Activated CD4-positive, alpha-beta T cell treated with anti-CD3 and anti-CD28 coated beads, Interleukin-2, Interleukin-4, amounts not matched to agents 100 ng/mL and 50 ng/mL, durations not matched to agents 16 hours and 8 hours (primary cell): ENCODE data around the gene ASTN2.

Experiments
- DNase-seq: peaks from one replicate; pipeline ENCODE4 v3.0.0-alpha.2; 2020; ENCODE audit warnings: low spot score

ASTN2 gene

DNA sequence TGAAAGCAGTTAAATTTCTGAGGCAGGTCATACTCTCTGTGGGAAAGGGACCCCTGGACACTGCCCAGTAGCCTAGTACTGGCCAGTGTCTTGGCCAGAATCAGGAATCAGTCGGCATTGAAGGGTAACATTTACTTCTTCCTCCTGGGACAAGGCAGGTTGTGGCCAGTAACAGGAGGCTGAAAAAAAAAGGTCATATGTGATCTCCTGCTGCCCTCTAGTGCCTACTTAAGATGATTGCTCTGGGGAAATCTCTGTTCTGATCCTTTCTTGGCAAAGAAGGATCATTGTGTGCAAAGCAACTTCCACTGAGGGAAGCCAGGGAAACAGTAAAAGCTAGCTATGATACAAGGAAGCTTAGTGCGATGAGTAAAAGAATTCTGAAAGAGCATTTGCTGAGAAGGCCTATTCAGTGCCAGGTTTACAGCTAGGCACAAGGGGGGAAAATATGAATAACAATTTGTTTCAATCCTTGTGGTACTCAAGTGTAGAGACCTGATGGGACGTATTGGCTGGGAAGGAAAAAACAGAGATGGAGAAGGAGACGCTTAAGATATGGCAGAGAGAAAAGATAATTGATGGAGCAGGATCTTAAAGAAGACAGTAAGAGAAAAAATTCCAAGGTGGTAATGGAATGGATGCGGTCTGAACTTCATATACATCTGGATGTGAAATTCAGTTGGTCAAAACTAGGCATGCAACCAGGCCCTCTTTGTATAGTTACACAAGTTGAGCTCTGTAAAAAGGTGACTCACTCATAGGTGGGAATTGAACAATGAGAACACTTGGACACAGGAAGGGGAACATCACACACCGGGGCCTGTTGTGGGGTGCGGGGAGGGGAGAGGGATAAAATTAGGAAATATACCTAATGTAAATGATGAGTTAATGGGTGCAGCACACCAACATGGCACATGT lies 753.6 kb downstream of the ASTN2 start:
- peak; percentile 34 for DNase-seq

DNA sequence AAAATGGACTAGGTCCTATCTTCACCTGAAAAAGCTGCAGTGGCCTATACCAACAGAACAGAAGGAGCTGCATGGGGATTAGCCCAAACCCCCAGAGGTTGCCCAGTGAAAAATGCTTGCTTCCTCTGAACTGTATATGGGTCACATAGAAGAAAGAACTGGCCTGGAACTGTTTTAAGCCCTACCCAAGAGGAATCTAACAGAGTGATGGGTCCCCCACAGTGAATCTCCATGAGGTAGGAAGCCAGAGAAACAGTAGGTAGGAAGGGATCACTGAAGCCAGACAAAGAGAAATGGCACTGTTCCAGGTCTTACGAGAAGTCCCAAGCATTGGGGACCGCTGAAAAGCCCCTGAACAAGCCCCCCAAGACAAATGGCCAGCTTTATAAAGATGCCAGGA lies 756.6 kb downstream of the ASTN2 start:
- no peak for DNase-seq

DNA sequence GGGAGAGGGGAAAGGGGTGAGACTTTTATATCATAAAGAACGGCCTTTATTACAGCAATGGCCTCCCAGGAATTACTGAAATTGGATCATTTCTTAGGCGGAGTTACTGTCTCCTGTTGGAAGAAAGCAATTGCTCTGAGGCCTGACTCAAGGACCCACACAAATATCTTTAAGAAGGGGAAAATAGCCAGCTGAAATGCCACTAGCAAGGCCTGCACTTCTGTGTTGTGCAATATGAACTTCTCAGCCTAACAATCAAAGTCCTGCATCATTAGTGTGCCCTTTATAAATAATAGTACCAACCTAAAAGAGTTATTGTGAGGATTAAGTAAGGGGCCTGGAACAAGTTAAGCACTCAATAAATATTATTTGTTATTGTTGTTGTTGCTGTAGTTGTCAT lies 757.9 kb downstream of the ASTN2 start:
- no peak for DNase-seq

DNA sequence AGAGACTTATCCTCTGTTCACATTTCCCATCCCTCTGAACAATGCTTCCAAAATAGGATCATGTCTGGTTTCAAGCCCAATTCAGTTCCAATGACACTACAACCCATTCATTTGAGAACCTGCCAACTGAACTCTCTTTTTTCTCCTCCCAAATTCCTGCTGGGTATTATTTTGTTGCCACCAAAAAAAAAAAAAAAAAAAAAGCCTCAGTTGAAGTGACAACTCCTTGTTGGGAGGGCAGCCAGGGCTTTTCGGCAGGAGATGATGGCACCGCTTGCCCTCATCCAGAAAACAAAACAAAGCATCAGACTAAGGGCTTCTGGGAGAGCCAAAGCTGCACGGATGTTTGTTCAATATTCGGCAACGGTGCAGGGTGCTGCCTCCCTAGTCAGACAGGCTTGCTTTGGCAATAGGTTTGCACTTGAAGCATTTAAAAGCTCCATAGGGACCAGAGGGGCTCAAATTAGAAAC lies 758.3 kb downstream of the ASTN2 start:
- no peak for DNase-seq

DNA sequence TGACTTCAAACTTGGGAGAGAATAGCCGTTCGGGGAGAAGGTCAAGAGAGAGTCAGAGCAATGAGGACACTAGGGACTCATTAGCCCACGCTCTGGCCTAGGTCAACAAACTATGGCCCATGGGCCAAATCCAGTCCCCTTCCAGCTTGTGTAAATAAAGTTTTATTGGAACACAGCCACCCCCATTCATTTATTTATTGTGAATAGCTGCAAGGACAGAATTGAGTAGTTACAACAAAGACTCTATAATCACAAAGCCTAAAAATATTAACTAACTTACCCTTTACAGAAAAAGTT lies 760.9 kb downstream of the ASTN2 start:
- no peak for DNase-seq

DNA sequence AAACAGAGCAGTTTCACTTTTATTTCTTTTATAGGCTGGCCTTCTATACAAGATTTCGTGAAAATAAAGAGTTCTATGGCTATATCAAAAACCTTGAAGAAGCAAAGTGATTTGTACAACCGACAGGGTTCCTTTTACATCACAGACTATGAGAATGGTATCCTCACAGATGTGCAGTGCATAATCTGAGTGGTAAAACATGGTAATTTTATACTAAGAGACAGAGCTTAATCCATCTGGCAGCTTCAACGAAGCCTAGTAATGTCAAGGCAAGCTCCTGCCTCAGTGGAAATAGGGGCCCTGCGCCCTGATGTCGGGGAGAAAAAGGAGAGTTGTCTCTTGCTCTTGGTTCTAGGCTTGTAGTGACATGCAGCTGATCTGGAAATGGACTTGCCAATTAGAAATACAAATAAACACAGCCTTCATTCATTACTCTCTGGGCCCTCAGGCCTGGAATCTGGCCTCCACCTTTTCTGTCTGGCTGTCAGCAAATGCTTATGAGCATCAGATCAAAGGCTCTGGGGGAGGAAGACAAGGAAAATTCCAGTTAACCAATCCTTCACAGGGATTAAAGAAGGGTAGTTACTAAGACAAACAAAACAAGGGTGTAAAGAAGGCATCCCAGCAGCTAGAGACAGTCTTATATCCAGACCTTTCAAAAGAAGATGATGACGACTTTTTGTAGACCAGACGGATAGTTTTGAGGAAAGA lies 761.4 kb downstream of the ASTN2 start:
- DNase-seq, result no peak

DNA sequence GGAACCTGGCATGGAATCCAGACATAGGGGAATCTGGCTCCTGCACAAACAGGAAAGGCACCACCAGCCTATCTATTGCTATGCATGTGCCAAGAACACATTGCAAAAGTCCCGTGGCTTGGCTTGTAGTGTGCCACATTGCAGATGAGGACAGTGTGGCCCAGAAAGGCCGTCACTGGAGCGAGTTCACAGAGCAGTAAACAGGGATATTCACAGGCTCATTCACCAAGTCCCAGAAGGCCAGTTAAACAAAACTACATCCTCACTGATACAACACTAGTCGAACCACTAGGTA lies 767.4 kb downstream of the ASTN2 start:
- no peak for DNase-seq

DNA sequence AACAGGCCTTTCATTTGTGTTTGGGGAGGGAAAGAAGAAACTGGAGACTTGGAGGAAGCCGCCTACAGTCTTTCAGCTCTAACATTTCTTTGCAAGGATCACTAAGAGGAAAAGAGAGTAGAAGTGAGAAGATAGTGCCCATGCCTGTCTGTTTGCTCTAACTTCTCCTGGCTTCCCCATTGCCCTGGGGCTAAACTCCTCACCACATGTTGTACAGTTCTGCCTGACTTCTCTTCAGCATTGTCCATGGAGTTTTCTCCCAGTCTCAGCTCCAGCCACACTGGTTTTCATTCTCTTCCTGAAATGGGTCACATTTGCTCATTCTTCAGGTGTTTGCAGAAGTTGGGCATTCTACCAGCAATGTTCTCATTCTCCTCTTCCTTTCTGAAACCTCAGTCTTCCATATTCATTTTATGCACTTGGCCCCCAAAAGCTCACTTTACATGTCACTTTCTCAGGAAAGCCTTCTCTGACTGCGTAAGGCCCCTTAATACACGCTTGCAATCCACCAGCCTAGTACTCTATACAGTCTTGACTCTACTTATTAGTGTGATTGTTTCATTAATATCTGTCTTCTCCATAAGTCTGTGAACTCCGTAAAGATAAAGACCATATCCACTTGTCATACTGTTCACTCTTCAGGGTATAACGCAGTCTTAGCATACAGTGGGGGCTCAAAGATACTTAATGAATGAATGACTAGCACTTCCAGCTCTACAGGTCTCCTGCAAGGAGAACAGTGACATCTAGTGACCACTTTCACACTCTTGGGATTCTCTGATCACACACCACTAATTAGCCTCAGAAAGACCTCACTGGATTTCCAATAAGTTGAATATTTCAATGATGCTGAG lies 768.0 kb downstream of the ASTN2 start:
- peak; percentile 17 for DNase-seq

DNA sequence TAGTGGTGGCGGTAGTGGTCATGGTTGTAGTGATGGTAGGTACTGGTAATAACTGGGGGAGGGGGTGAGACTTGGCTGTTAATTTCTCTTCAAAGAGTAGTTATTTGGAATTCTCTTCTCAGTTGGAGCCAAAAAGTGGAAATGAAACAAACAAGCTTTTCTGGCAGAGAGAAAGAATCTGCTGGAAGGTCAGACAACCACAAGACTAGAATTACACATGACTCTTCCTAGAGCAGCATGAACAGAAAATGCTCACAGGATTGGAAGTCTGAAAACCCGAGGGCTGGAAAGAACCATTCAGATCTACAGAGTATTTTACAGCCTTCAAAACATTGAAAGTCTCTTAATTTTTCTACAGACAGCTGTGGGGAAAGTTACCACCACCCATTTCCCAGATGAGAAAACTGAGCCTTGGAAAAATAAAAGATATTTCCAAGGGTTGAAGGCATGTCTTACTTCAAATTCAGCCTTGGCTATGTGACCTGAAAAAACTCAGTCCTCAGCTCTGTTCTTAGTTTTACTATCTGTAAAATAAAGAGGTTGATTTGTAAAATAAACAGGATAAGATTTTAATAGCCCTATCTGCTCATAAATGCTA lies 770.7 kb downstream of the ASTN2 start:
- DNase-seq, result no peak

DNA sequence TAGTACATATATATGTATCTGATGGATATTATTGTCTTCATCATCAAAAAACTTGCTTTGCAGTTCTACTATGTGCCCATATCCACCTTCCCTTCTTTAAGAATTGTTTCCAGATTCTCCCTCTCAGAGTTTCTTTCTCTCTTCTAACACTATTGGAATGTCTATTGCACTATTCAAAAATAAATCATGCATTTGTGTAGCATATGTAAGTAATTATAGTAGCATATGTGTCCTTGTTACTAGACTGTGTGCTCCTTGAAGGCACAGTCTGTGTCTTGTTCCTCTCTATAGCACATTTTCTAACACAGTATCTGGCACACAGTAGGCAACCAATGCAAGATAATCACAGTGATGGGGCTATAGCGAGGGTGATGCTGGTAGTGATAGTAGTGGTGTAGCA lies 771.2 kb downstream of the ASTN2 start:
- DNase-seq, result no peak

DNA sequence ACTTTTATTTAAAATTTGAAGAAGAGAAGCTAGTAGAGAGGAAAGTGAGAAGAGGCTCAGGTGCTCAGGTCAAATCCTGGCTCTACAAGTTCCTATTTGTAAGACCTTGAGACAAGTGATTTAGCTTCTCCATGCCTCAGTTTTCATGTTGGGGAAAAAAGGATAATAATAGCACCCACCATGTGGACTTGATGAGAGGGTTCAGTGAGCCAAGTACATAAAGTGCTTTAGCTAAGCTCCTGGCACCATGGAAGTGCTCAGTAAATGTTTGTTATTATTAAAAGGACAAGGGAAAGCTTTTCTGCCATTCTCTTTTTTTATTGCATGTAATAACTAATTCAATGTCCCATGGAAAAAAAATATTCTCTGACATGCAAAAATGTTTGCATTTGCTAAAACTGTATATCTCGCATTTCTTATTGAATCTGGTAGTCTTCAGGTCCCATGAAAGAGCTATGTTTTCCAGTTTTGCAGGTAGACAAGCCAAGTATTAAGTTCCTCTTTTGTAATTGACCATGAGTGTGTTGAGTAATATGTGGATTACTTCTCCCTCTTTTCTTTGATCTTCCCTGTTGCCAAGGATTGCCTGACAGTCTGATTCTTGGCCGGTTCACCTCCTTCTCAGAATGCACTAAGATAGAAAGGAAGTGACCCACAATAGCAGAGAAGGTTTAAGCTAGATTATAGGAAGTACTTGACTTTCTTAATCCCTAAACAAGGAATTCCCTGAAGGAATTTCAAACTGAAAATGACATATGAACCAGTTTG lies 773.4 kb downstream of the ASTN2 start:
- no peak for DNase-seq

DNA sequence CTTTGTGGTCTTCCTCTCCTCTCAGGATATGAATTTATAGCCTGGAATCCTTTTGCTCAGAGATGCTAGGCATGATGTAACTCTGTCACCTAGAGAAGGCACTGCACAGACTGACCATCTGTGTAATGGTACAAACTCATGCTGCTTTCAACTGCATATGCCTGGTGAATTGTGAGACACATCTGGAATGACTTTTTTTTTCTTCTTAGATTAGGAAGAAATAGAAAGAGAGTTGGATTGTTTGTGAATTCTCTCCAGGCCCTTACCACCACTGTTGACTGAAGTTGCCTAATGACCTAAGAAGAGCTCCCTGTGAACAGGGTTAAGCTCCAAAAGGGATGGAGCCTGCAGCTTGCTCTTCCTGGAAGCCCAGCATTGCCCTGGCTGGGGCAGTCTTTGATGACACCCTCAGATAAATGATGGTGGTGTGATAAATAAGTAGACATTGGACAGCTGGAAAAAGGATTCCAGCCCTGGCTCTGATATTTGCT lies 775.6 kb downstream of the ASTN2 start:
- no peak for DNase-seq

DNA sequence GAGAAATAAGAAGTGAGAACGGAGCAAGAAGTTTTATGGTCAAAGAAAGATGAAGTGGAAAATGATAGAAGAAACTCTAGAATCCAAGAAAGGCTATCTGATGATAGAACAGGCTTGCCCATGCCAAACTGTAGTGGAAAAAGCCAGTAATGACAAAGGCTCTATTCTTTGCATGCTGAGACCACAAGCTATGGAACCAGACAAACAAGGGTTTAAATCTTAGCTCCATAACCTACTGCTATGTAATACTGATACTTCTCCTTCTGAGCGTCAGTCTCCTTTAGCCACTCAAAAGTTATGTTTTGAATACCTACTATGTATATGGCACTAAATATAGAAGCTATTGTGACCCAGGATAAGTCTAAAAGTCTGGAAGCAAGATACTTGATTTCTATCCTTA lies 778.9 kb downstream of the ASTN2 start:
- no peak for DNase-seq

DNA sequence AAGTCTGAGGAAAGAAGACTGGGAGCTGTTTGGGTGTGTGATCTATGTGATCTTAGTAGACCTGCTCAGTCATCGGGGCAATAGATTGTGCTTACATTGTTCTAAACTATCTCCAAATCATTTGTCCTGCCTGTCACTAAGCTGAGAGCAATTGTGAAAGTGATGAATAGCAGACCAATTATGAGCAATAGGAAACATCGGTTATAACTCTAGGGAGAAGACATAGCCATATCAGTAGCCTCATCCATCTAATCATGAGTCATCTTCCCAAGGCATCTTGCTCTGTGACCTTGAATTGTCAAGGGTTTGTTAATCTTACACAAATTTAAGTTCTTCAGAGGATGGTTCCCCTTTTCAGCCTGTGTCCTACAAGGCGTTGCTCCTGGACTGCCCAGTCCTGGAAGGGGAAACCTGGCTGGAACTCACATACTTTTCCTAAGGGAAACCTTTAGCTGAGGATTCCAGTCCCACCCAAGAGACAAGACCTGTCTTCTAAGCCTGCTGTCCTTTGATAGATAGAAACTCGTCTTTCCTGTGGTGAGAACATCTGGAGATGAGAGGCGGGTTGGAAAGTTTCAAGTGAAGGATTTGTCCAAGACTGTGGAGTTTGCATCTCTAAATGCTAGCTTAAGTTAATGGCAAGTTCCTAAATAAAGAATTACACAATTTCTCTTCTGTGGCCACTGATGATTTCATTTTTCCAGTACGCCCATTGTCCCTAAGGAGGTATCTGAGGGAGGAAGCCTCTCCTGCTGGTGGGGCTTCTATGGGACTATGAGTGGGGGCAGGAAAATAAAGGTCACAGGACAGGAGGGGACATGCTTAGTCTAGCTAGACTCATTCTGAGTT lies 781.6 kb downstream of the ASTN2 start:
- peak; percentile 1 for DNase-seq

DNA sequence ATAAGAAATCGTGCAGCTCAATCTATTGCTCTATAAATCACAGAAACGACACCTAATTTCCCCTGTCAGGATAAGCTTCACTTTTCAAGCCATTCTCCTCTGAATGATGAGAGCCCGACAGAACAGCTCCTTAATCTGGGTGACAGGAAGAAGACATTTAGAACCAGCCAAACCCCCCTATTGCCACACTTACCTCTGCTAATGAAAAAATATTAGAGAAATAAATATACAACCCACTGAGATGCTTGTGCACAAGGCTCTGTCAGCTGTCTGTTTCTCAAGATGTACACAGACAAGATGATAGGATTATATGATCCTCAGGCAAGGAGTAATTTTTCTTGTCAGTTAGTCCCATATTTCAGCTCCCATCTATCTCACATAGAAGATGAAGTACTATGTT lies 785.2 kb downstream of the ASTN2 start:
- DNase-seq, result no peak

DNA sequence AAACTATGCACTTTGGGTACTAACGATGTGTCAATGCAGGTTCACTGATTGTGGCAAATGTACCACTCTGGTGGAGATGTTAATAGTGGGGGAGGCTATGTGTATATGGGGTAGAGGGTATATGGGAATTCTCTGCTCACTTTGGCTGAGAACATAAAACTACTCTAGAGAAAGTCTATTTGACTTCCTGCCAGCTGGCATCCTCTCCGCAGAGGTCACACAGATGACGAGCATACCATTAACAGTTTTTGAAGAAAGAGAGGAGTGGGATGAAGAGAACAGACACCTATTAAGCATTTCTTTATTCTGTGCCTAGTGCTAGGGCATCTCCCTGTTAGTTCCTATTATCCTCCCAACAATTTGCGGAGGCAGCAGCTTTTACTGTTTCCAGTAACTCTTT lies 786.1 kb downstream of the ASTN2 start:
- no peak for DNase-seq

DNA sequence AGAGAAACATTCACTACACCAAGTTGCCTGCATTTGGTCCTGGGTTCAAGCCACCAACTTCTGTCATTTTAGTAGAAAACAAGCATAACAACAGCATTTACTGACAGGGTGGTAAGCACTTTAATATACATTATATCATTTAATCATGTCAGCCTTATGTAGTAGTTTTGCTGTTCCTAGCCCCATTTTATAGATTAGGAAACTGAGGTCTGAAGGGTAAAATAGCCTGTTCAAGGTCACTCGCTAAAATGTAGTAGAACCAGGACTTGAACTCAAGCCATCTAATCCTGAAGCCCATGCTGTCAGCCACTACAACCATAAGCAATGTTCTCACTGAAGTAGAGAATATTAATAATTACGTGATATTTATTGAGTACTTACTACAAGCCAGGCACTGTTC lies 787.4 kb downstream of the ASTN2 start:
- no peak for DNase-seq

DNA sequence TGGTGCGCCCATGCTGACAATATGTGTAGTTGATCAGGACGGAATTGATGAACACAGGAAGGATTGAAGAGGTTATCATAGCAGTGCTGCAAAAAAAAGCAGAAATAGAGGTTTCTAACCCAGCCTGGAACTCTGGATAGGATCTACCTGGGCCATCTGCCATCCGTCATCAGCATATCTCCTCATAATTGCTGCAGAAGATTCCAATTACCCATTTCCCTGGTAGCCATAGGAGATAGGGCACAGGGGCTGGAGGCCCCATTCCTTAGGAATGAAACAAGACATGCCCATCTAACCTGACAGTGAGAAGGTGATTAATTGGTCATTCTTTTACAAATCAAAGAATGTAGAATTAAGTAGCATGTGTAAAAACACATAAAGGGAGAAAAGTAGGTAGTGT lies 788.1 kb downstream of the ASTN2 start:
- DNase-seq, result no peak

DNA sequence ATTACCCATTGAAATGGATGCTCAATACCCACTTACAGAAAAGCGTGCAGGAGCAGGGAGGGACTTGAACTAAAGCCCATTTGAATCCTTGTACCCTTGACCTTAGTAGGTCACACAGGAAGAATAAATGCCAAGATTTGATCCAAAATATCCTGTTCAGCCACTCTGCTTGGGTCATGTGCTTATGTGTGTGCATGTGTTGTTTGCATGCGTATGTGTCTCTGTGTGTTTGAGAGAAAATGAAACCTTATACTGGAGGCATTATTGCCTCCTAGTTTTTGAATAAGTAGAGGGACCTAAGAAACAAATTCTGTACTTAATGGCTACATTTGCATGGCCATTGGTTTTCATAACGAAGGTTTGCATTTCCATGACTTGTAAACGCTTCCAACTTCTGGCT lies 791.1 kb downstream of the ASTN2 start:
- no peak for DNase-seq

DNA sequence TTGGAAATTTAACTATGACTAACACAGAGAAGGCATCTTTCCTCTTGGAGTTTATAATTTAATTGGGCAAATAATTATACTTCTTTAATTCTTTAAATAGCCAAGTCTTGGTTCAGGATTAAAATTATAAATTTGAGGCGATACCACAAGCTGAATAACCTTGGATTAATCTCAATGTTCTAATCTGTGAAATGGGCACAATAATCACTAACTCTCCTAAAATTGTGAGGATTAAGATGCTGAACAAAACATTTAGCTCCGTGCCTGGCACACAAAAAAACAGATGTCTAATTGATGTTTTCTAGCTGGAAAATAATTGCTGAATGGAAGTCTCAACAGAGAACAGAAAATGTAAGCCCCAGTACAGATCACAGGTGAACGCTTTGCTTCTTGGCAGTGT lies 797.5 kb downstream of the ASTN2 start:
- no peak for DNase-seq
